H7 (cell line): Measurements from ENCODE around the gene SYNGR2. TPM values are rescaled to one million over a fixed set of nuclear protein-coding genes. Genes with fewer than 3 reads are reported as not detected.
"Not testable (repeated sequence)": the region's sequence is repeated elsewhere in the genome, so short reads cannot be mapped to it uniquely, and the experiment has no call there.

Experiments used
- DNase-seq: peaks from one replicate; pipeline ENCODE4 v3.0.0; 2012
- H3K27me3 ChIP-seq: 2 replicates; pipeline ENCODE4 v1.6.0; 2011; ENCODE audit warnings: mild to moderate bottlenecking, low read length; ENCODE audit not compliant: control insufficient read depth, insufficient read depth
- H3K36me3 ChIP-seq: replicated peaks from 2 replicates; pipeline ENCODE4 v1.5.1; 2011; ENCODE audit warnings: low read length; ENCODE audit not compliant: control insufficient read depth, insufficient read depth
- H3K4me3 ChIP-seq: 2 replicates; pipeline ENCODE4 v1.5.1; 2011; ENCODE audit warnings: low read depth, mild to moderate bottlenecking, control low read depth, low read length, moderate library complexity; ENCODE audit not compliant: insufficient read depth
- total RNA-seq: library from RNA; depleted of rRNA; stranded (reverse); fragments of >200 nt; shearing (Covaris generic); gene quantifications from 2 replicates; pipeline ENCODE4 v1.2.3, GENCODE V29; 2014

The SYNGR2 gene
- total RNA-seq, 1 experiment from 2014 or later, result 24.5 TPM

GRCh38 chr17:78168903-78169793 lies 767 bp downstream of the SYNGR2 start:
- H3K27me3 ChIP-seq, result no peaks in the 10 kb centered on the region
- DNase-seq, result peak; percentile 90
- H3K4me3 ChIP-seq, result peak overlapping the region; percentile 59
- H3K36me3 ChIP-seq, result peaks cover 4% of the 10 kb centered on the region

GRCh38 chr17:78170692-78171590 lies 2.6 kb downstream of the SYNGR2 start:
- H3K4me3 ChIP-seq, result no peak overlapping the region
- H3K27me3 ChIP-seq, result no peaks in the 10 kb centered on the region
- DNase-seq, result peak; percentile 67
- peaks cover 10% of the 10 kb centered on the region for H3K36me3 ChIP-seq

- H3K4me3 ChIP-seq, H3K27me3 ChIP-seq: not testable (repeated sequence)
- peak; percentile 43 for DNase-seq
- H3K36me3 ChIP-seq, result peaks cover 13% of the 10 kb centered on the region
Measured at GRCh38 chr17:78171591-78172248, 3.3 kb downstream of the SYNGR2 start.

GRCh38 chr17:78172249-78173051 lies 4.1 kb downstream of the SYNGR2 start:
- Histone ChIP-seq H3K36me3 (peaks cover 13% of the 10 kb centered on the region), H3K4me3 (no peak overlapping the region), H3K27me3 (no peaks in the 10 kb centered on the region)
- peak; percentile 71 for DNase-seq

GRCh38 chr17:78173097-78173715 lies 4.8 kb downstream of the SYNGR2 start:
- DNase-seq, result peak; percentile 56
- H3K4me3 ChIP-seq, result no peak overlapping the region
- H3K36me3 ChIP-seq, result peaks cover 14% of the 10 kb centered on the region
- H3K27me3 ChIP-seq, result no peaks in the 10 kb centered on the region

GRCh38 chr17:78174346-78174869 lies 6.0 kb downstream of the SYNGR2 start:
- Histone ChIP-seq H3K27me3 (no peaks in the 10 kb centered on the region), H3K36me3 (peaks cover 23% of the 10 kb centered on the region), H3K4me3 (no peak overlapping the region)
- peak; percentile 54 for DNase-seq

GRCh38 chr17:78174870-78175642 lies 6.7 kb downstream of the SYNGR2 start:
- Histone ChIP-seq H3K36me3 (peaks cover 27% of the 10 kb centered on the region), H3K4me3 (no peak overlapping the region), H3K27me3 (no peaks in the 10 kb centered on the region)
- DNase-seq, result peak; percentile 85

GRCh38 chr17:78175643-78175981 lies 7.2 kb downstream of the SYNGR2 start:
- Histone ChIP-seq H3K36me3 (peaks cover 29% of the 10 kb centered on the region), H3K27me3 (no peaks in the 10 kb centered on the region), H3K4me3 (no peak overlapping the region)
- peak; percentile 37 for DNase-seq

- Histone ChIP-seq H3K36me3 (peaks cover 32% of the 10 kb centered on the region), H3K27me3 (no peaks in the 10 kb centered on the region), H3K4me3 (no peak overlapping the region)
- DNase-seq, result peak; percentile 93
Measured at GRCh38 chr17:78176548-78177025, 8.2 kb downstream of the SYNGR2 start.

- Histone ChIP-seq H3K36me3 (peaks cover 42% of the 10 kb centered on the region), H3K4me3 (no peak overlapping the region), H3K27me3 (no peaks in the 10 kb centered on the region)
- DNase-seq, result no peak
Measured at GRCh38 chr17:78179372-78179771, 11.0 kb downstream of the SYNGR2 start.

- no peaks in the 10 kb centered on the region for H3K27me3 ChIP-seq
- no peak overlapping the region for H3K4me3 ChIP-seq
- no peak for DNase-seq
- peaks cover 48% of the 10 kb centered on the region for H3K36me3 ChIP-seq
Measured at GRCh38 chr17:78180083-78180482, 11.7 kb downstream of the SYNGR2 start.

GRCh38 chr17:78180508-78180907 lies 12.1 kb downstream of the SYNGR2 start:
- Histone ChIP-seq H3K27me3 (no peaks in the 10 kb centered on the region), H3K4me3 (no peak overlapping the region), H3K36me3 (peaks cover 49% of the 10 kb centered on the region)
- no peak for DNase-seq

GRCh38 chr17:78182504-78182903 lies 14.1 kb downstream of the SYNGR2 start:
- DNase-seq, result no peak
- H3K36me3 ChIP-seq, result peaks cover 46% of the 10 kb centered on the region
- H3K27me3 ChIP-seq, result no peaks in the 10 kb centered on the region
- H3K4me3 ChIP-seq, result no peak overlapping the region
